ENCODE measurements around the gene ZIM2.

Gene ZIM2

GRCh38 chr19:56806639-56807038 is 33.9 kb downstream of the ZIM2 start:
- DNase-seq, result no peak

DNA sequence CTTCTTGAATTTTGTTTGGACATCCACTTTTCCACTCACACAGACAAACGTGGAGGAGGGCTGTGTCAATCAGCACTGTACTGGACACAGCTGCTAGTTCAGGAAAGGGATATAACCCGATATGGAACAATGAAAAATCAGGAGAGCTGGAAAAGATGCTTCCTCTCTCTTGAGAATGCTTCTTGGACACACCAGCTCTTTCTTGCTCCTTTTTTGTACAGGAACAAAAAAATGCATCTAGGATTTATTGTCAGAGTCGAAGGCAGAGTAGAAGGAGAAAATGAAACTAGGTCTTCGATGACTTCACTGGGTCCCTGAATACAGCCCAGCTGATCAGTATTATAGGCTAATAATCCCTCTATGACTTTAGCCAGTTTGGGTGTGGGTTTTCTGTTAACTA is 62.2 kb downstream of the ZIM2 start:
- DNase-seq, result no peak

- no peak for DNase-seq
These were observed 70.9 kb downstream of the ZIM2 start for GRCh38 chr19:56769650-56770049.

- DNase-seq, result no peak
These were observed 75.4 kb downstream of the ZIM2 start for GRCh38 chr19:56765137-56765536.

- no peak for DNase-seq
These were observed 76.3 kb downstream of the ZIM2 start for GRCh38 chr19:56764196-56764695.

DNA sequence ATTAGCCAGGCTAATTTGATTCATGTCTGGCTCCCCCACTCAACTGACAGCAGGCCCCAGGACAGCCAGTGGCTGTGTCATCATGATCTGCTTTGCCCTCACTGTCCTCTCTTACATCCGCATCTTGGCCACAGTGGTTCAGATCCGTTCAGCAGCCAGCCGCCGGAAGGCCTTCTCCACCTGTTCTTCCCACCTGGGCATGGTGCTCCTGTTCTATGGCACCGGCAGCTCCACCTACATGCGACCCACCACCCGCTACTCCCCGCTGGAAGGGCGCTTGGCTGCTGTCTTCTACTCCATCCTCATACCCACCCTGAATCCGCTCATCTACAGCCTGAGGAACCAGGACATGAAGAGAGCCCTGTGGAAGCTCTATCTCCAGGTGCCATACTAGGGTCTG is 79.7 kb downstream of the ZIM2 start:
- DNase-seq, result no peak

DNA sequence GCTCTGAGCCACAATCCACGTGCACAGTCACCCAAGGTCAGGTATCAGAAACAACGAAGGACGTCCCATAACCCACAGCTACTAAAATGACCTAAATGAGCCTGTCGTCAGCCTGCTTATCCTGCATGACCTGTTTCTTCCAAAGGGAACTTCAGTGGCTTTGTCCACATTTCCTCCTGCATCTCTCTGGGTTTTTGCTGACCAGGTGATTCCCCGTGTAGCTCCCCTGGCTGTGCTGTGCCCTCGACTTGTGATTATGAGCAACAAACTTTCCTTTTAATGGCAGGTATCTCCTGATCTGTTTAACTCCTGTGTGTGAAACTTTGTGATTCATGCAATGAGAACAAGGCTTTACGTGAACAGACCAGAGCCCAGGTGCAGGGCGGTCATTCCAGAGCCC is 81.0 kb downstream of the ZIM2 start:
- DNase-seq, result no peak

DNA sequence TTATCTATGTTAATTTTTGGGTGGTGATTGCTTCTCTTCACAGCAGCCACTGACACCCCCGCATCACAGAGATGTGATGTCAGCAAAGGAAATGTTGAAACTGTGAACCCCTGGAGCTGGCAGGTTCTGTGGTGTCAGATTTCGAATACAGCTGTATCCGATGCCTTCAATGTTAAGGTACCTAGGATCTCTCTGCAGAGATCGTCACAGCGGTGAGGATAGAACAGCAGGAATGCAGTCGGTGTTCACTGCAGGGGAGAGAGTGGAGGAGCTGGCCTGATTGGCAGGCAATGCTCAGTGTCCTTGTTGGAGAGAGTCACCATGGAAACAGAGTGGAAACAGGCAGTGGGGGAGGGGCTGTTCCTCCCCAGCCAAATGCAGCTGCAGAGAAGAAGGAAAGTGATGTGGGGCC is 89.4 kb downstream of the ZIM2 start:
- no peak for DNase-seq

DNA sequence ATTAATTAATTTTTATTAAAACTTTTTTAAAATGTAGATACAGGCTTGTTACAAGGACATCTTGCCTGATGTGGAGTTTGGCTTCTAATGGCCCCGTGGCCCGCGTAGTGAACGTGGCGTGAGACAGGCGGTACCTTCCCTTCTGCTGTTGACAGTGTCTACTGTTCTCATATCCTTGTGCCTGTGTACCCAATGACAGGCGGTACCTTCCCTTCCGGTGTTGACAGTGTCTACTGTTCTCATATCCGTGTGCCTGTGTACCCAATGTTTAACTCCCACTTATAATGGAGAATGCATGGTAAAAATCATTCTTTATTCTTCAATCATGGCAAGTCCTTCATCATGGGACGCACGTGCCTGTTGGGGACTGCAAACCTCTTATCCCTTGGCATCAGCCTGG is 89.9 kb downstream of the ZIM2 start:
- DNase-seq, result no peak

DNA sequence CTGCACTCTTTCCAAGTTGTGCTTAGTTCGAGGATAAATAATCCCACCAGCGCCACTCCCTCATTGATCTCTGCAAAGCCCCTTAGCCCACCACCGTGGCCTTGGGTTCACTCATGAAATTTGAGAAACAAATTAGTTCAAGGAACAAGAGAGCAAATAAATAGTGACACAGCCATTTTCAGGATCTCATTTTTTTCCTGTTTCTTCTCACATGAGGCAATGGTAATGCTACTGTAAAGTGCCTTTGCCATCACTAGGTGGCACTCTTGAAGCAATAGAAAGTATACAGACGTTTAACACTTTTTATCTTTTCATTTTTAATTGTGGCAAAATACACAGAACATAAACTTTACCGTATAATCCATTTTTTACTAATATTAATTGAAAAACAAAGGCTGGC is 92.1 kb downstream of the ZIM2 start:
- no peak for DNase-seq

DNA sequence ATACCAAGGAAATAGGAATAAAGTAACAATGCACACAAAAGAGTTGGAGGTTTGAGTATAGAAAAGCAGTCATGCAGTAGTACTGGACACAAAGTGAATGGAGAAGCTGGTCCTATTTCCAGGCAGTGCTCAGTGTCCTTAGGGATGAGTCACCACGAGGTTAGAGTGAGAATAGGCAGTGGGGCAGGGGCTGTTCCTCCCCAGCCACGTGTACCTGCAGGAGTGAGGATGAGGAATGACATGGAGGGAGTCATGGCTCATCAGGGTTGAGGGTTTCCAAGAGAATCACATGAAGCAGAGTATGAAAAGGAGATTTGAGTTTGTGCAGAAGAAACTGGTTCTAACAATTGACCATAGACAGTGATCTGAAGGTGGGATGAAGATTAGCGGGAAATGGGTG is 94.2 kb downstream of the ZIM2 start:
- no peak for DNase-seq

DNA sequence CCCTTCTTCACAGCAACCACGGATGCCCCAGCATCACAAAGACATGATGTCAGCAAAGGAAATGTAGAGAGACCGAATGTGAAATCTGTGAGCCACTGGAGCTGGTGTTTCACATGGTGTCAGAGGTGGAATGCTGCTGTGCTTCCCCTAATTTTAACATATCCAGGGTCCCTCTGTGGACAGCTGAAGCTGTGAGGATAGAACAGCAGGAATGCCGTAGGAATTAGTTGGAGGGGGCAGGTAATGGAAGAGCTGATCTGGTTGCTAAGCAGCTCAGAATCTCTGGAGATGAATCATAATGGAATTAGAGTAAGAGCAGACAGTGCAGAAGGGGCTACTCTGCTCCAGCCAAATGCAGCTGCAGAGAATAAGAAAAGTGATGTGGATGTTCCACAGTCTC is 100.0 kb downstream of the ZIM2 start:
- no peak for DNase-seq

DNA sequence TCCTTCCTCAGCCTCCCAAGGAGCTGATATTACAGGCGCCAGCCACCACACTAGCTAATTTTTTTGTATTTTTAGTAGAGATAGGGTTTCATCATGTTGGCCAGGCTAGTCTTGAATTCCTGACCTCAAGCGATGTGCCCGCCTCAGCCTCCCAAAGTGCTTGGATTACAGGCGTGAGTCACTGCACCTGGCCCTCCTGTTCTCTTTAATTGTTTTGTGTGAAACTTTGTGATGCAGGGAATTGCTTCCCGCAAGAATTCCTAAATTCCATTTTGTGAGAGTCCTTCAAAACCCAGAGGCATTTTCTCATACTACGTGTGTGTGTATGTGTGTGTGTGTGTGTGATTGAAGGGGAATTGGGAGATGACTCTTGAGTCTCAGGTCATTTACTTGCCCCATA is 104.0 kb downstream of the ZIM2 start:
- DNase-seq, result no peak

DNA sequence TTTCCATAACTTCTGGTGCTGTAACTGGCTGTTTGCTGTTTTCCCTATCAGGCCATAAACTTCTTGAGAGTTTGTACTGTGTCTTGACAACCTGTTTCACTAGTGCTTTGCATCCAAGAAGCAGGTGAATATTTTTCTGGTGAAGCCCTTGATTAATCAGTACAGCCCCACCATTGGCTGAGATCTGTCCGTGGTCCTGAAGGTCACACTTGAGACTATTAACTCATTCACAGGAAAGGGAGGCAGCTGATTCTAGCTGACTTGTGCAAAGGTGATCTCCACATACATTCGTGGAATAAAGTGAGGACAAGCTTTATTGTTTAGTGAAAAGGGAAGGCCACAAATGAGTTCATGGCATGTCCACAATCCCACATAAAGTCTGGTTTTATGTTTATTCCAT is 107.5 kb downstream of the ZIM2 start:
- DNase-seq, result no peak

DNA sequence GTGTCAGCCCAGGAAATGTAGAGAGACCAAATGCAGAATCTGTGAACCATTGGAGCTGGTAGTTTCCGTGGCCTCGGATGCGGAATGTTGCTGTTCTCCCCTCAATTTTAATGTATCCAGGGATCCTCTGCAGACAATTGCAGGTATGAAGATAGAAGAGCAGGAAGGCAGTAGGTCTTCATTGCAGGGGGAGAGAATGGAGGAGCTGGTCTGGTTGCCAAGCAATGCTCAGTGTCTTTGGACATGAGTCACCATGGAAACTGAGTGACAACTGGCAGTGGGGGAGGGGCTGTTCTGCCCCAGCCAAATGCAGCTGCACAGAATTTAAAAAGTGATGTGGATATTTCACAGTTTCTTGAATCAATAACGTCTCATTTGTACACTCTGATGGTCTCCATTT is 112.8 kb downstream of the ZIM2 start:
- DNase-seq, result no peak

DNA sequence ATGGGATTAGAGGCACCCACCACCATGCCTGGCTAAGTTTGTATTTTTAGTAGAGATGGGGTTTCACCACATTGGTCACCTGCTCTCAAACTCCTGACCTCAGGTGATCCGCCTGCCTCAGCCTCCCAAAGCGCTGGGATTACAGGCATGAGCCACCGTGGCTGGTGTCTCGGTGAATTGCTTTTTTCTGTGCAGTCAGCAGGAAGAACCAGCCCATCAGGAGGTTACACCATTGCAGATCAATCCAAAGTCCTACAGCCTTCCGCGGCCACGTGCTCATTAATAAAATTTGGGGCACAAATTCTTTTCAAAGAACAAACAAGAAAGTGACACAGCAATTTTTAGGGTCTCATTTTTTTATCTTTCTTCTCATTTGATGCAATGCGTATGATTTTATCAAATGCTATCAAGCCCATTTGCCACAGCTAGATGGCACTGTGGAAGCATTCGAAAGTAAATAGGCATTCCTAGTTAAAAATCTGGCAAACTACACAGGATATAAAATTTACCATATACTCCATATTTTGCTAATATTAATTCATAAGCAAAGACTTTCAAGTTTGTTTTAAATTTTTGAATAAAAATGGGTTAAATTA is 114.6 kb downstream of the ZIM2 start:
- DNase-seq, result no peak

Measured in activated CD4-positive, alpha-beta T cell treated with anti-CD3 and anti-CD28 coated beads for 4 hours (primary cell).